ENCODE results near the gene AKAP3.

DNA sequence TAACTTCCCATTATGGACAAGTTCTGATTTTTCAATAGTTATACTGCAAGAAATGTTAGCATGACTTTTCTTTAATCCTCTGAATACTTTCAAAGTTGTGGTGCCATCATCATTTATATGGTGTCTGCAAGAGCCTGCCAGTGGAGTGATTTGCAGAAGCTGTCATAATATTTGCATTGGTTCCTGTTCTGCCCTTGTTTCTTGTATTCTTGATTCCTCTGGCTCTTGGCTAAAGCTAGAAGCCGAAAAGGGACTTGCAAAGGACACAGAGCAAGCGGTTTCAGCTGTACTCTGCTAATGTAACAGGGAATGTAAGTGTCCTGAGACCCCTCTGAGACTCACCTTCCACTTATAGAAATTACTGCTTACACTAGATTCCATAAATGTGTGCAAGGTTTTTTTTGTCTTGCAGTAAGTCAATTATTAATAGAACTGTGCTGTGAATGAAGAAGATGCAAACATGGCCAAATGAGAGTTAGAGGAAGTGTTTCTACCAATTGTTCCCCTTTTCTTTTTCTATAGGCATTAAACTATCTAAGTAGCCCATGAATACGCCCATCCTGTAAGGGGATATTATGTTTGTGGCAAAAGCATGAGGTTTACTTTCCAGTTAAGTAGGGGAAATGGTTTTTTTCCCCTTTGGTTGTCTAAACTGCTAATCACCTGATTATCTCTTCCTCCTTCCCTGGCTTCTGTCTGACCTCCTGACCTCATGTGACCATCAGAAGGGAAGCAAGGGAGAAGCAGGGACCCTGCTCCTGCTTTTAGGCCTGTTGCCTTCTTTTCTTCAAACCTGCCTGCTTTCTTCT, 81.6 kb downstream of the AKAP3 start:
- TF ChIP-seq, protein P1, sequence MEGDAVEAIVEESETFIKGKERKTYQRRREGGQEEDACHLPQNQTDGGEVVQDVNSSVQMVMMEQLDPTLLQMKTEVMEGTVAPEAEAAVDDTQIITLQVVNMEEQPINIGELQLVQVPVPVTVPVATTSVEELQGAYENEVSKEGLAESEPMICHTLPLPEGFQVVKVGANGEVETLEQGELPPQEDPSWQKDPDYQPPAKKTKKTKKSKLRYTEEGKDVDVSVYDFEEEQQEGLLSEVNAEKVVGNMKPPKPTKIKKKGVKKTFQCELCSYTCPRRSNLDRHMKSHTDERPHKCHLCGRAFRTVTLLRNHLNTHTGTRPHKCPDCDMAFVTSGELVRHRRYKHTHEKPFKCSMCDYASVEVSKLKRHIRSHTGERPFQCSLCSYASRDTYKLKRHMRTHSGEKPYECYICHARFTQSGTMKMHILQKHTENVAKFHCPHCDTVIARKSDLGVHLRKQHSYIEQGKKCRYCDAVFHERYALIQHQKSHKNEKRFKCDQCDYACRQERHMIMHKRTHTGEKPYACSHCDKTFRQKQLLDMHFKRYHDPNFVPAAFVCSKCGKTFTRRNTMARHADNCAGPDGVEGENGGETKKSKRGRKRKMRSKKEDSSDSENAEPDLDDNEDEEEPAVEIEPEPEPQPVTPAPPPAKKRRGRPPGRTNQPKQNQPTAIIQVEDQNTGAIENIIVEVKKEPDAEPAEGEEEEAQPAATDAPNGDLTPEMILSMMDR (IDR thresholded peaks at IDR 0.05) = no peak
- TF ChIP-seq POLR2A (IDR thresholded peaks at IDR 0.05) = no peak

All from thyroid gland (tissue), 4 donors.